HepG2 (cell line): Measurements from ENCODE around the gene GGA3. TPM values are rescaled to one million over a fixed set of nuclear protein-coding genes. Genes with fewer than 3 reads are reported as not detected.

ENCODE experiments used
- DR1 ChIP-seq: sonication (generic); formaldehyde crosslinking; IDR thresholded peaks from 2 replicates; pipeline ENCODE4 v1.8.0; 2021; ENCODE audit warnings: mild to moderate bottlenecking, missing genetic modification reagents, inconsistent platforms
- EEA1 ChIP-seq: sonication (generic); formaldehyde crosslinking; IDR thresholded peaks from 2 replicates; pipeline ENCODE4 v1.5.1; 2020; ENCODE audit warnings: mild to moderate bottlenecking, missing genetic modification reagents, borderline replicate concordance
- FOXM1 ChIP-seq: sonication (generic); formaldehyde crosslinking; IDR thresholded peaks from 2 replicates; pipeline ENCODE4 v1.5.0; 2020; ENCODE audit warnings: missing genetic modification reagents
- HDAC6 ChIP-seq: fragments of 200-600 bp; sonication (generic); IDR thresholded peaks from 2 replicates; pipeline ENCODE4 v1.7.0; 2017; ENCODE audit warnings: mild to moderate bottlenecking, antibody characterized with exemption, low read length, low read depth
- KDM3A ChIP-seq: IDR thresholded peaks from 2 replicates; pipeline ENCODE4 v1.6.1; 2018; ENCODE audit warnings: low read depth, missing compliant biosample characterization
- KLF15 ChIP-seq: sonication (generic); formaldehyde crosslinking; IDR thresholded peaks from 2 replicates; pipeline ENCODE4 v1.8.1; 2023; ENCODE audit warnings: borderline replicate concordance, mild to moderate bottlenecking, inconsistent platforms, missing genetic modification reagents, mixed read lengths
- MED8 ChIP-seq: sonication (generic); formaldehyde crosslinking; IDR thresholded peaks from 2 replicates; pipeline ENCODE4 v1.8.1; 2023; ENCODE audit warnings: mild to moderate bottlenecking, missing genetic modification reagents; ENCODE audit not compliant: insufficient replicate concordance
- MLLT10 ChIP-seq: sonication (generic); formaldehyde crosslinking; IDR thresholded peaks from 2 replicates; pipeline ENCODE4 v1.4.0; 2020; ENCODE audit warnings: missing genetic modification reagents
- NFYC ChIP-seq: IDR thresholded peaks from 2 replicates; pipeline ENCODE4 v1.6.1; 2016; ENCODE audit warnings: missing genetic modification reagents, missing compliant biosample characterization
- NR1H2 ChIP-seq: sonication (generic); formaldehyde crosslinking; IDR thresholded peaks from 2 replicates; pipeline ENCODE4 v1.8.1; 2022; ENCODE audit warnings: low read depth, missing genetic modification reagents, borderline replicate concordance
- ONECUT2 ChIP-seq: sonication (generic); formaldehyde crosslinking; IDR thresholded peaks from 2 replicates; pipeline ENCODE4 v1.4.0; 2020; ENCODE audit warnings: missing genetic modification reagents
- PAX8 ChIP-seq: sonication (generic); formaldehyde crosslinking; IDR thresholded peaks from 2 replicates; pipeline ENCODE4 v1.8.0; 2022; ENCODE audit warnings: mild to moderate bottlenecking, missing genetic modification reagents, borderline replicate concordance
- SMARCE1 ChIP-seq: fragments of 450-650 bp; IDR thresholded peaks from 2 replicates; pipeline ENCODE4 v1.6.1; 2017; ENCODE audit warnings: borderline replicate concordance
- YEATS4 ChIP-seq: sonication (generic); formaldehyde crosslinking; IDR thresholded peaks from 2 replicates; pipeline ENCODE4 v1.4.0; 2020; ENCODE audit warnings: missing genetic modification reagents, borderline replicate concordance
- ZFX ChIP-seq: sonication (generic); formaldehyde crosslinking; IDR thresholded peaks from 2 replicates; pipeline ENCODE4 v1.4.0; 2020; ENCODE audit warnings: mild to moderate bottlenecking, low read depth, missing genetic modification reagents, moderate library complexity
- ZNF234 ChIP-seq: sonication (generic); formaldehyde crosslinking; conservative IDR thresholded peaks from 2 replicates; pipeline ENCODE4 v1.5.1; 2020; ENCODE audit warnings: mild to moderate bottlenecking, missing genetic modification reagents
- ZNF296 ChIP-seq: sonication (generic); formaldehyde crosslinking; conservative IDR thresholded peaks from 2 replicates; pipeline ENCODE4 v1.5.0; 2020; ENCODE audit warnings: mild to moderate bottlenecking, missing genetic modification reagents
- ZNF430 ChIP-seq: sonication (generic); formaldehyde crosslinking; IDR thresholded peaks from 2 replicates; pipeline ENCODE4 v1.9.0; 2021; ENCODE audit warnings: mild to moderate bottlenecking, missing genetic modification reagents
- ZNF792 ChIP-seq: IDR thresholded peaks from 2 replicates; pipeline ENCODE4 v1.6.1; 2016
- ZSCAN22 ChIP-seq: sonication (generic); formaldehyde crosslinking; IDR thresholded peaks from 2 replicates; pipeline ENCODE4 v1.4.0; 2020; ENCODE audit warnings: mild to moderate bottlenecking, missing genetic modification reagents
- polyA plus RNA-seq, 8 experiments: library from polyadenylated mRNA; depleted of rRNA in 3 of 8; stranded (reverse) in 7 of 8; unstranded in 1 of 8; fragments of >200 nt; fragmentation: Illumina TruSeq in 4 of 8; extraction: Trizol in 4 of 8; gene quantifications; 2 replicates each; pipeline versions ENCODE4 v1.2.1 to v1.2.3, GENCODE V29; 2011 to 2016; ENCODE audit warnings: low read depth in 4 of 8, missing spikeins in 1 of 8, mixed read lengths in 1 of 8; ENCODE audit not compliant: insufficient read depth in 1 of 8
- total RNA-seq, 5 experiments: library from RNA; depleted of rRNA; stranded (reverse); fragments of >200 nt; fragmentation: Illumina TruSeq; extraction: Trizol; gene quantifications; 2 replicates each; pipeline ENCODE4 v1.2.3, GENCODE V29; 2016; ENCODE audit warnings: low read depth in 1 of 5
- TF ChIP-seq, protein P1 (sequence below): IDR thresholded peaks from 2 replicates; pipeline ENCODE4 v1.6.1; 2016; ENCODE audit warnings: missing compliant biosample characterization, missing genetic modification reagents, borderline replicate concordance
- TF ChIP-seq, protein P2 (sequence below): sonication (generic); formaldehyde crosslinking; IDR thresholded peaks from 2 replicates; pipeline ENCODE4 v1.8.1; 2022; ENCODE audit warnings: mild to moderate bottlenecking, missing genetic modification reagents
- TF ChIP-seq, protein P3 (sequence below): sonication (generic); formaldehyde crosslinking; IDR thresholded peaks from 2 replicates; pipeline ENCODE4 v1.4.0; 2020; ENCODE audit warnings: mild to moderate bottlenecking, missing genetic modification reagents
- TF ChIP-seq, protein P4 (sequence below): sonication (generic); formaldehyde crosslinking; IDR thresholded peaks from 2 replicates; pipeline ENCODE4 v1.5.0; 2020; ENCODE audit warnings: mild to moderate bottlenecking, missing genetic modification reagents
- TF ChIP-seq, protein P5 (sequence below): sonication (generic); formaldehyde crosslinking; IDR thresholded peaks from 2 replicates; pipeline ENCODE4 v1.4.0; 2020; ENCODE audit warnings: missing genetic modification reagents, low read depth, mild to moderate bottlenecking, borderline replicate concordance

Gene GGA3
- total and polyA plus RNA-seq, 2 of the 13 experiments (the other 11 are each of a cell fraction or from before 2014, with no cell fraction given) = 28.4 to 43.7 TPM

DNA sequence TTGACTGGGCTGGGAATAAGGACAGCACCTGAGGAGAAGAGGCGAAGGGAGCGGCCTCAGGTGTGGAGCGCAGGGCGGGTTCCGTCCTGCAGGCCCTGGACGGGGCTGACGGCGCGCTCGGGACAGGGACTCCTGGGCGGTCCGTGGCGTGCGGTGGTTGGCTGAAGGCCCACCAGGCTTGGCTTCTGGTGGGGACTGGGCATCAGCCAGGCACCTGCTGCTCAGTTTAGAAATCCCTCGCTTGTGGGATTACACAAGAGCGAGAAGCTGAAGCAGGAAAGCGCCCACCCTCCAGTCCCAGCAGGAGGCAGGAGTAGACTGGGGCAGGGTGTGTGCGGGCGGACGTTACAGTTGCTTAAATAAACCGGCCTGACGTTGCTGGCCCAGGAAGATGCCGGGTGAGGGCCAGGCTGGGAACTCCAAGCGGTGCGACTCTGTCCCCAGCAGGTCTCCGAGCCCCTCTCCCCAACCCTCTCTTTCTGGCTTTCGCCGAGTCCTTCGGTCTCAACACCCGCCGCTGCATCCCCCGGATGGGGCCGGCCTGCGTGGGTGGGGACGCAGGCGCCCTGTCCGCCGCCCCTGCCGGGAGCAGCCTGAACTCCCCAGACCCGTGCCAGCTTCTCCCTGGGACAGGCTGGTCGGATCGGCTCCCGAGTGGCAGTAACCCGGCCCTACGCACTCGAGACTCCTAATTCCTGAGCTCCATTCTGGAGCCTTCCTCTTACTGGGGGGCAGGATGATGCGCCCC, 9.0 kb upstream of the GGA3 start (continued):
- TF ChIP-seq KLF15 (no peak), NR1H2 (no peak), MED8 (CRISPR knock-in tag) (no peak), ZNF792 (CRISPR knock-in tag) (peak; percentile 61), NFYC (CRISPR knock-in tag) (peak; percentile 21; the same call in 1 of the 2 replicates), FOXM1 (CRISPR knock-in tag) (no peak), ZNF296 (CRISPR knock-in tag) (0 out of 2 replicates have a peak, but pooled peaks have one; percentile 22), ONECUT2 (CRISPR knock-in tag) (no peak), PAX8 (CRISPR knock-in tag) (no peak), SMARCE1 (no peak), ZSCAN22 (CRISPR knock-in tag) (no peak), DR1 (CRISPR knock-in tag) (peak; percentile 77; the same call in 1 of the 2 replicates), YEATS4 (CRISPR knock-in tag) (no peak), MLLT10 (no peak), HDAC6 (no peak), EEA1 (peak; percentile 54; the same call in 1 of the 2 replicates), ZNF234 (CRISPR knock-in tag) (peak; percentile 29; the same call in 1 of the 2 replicates), KDM3A (CRISPR knock-in tag) (peak; percentile 58), ZNF430 (CRISPR knock-in tag) (peak; percentile 93; the same call in 1 of the 2 replicates), ZFX (peak; percentile 78; the same call in 1 of the 2 replicates)
- TF ChIP-seq, protein P1, sequence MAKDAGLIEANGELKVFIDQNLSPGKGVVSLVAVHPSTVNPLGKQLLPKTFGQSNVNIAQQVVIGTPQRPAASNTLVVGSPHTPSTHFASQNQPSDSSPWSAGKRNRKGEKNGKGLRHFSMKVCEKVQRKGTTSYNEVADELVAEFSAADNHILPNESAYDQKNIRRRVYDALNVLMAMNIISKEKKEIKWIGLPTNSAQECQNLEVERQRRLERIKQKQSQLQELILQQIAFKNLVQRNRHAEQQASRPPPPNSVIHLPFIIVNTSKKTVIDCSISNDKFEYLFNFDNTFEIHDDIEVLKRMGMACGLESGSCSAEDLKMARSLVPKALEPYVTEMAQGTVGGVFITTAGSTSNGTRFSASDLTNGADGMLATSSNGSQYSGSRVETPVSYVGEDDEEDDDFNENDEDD (CRISPR knock-in tag) = peak; percentile 25; the same call in 1 of the 2 replicates
- TF ChIP-seq, protein P2, sequence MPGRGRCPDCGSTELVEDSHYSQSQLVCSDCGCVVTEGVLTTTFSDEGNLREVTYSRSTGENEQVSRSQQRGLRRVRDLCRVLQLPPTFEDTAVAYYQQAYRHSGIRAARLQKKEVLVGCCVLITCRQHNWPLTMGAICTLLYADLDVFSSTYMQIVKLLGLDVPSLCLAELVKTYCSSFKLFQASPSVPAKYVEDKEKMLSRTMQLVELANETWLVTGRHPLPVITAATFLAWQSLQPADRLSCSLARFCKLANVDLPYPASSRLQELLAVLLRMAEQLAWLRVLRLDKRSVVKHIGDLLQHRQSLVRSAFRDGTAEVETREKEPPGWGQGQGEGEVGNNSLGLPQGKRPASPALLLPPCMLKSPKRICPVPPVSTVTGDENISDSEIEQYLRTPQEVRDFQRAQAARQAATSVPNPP (CRISPR knock-in tag) = no peak
- TF ChIP-seq, protein P3, sequence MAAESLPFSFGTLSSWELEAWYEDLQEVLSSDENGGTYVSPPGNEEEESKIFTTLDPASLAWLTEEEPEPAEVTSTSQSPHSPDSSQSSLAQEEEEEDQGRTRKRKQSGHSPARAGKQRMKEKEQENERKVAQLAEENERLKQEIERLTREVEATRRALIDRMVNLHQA (CRISPR knock-in tag) = no peak
- TF ChIP-seq, protein P4, sequence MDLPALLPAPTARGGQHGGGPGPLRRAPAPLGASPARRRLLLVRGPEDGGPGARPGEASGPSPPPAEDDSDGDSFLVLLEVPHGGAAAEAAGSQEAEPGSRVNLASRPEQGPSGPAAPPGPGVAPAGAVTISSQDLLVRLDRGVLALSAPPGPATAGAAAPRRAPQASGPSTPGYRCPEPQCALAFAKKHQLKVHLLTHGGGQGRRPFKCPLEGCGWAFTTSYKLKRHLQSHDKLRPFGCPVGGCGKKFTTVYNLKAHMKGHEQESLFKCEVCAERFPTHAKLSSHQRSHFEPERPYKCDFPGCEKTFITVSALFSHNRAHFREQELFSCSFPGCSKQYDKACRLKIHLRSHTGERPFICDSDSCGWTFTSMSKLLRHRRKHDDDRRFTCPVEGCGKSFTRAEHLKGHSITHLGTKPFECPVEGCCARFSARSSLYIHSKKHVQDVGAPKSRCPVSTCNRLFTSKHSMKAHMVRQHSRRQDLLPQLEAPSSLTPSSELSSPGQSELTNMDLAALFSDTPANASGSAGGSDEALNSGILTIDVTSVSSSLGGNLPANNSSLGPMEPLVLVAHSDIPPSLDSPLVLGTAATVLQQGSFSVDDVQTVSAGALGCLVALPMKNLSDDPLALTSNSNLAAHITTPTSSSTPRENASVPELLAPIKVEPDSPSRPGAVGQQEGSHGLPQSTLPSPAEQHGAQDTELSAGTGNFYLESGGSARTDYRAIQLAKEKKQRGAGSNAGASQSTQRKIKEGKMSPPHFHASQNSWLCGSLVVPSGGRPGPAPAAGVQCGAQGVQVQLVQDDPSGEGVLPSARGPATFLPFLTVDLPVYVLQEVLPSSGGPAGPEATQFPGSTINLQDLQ (CRISPR knock-in tag) = no peak; the same call in 1 of the 2 replicates
- TF ChIP-seq, protein P5, sequence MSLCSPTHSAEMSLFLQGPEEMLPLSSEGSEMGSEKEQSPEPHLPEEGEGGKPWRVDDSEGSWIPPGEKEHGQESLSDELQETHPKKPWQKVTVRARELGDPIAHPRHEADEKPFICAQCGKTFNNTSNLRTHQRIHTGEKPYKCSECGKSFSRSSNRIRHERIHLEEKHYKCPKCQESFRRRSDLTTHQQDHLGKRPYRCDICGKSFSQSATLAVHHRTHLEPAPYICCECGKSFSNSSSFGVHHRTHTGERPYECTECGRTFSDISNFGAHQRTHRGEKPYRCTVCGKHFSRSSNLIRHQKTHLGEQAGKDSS (CRISPR knock-in tag) = no peak; the same call in 1 of the 2 replicates
